HG03521 (cell line): Measurements from ENCODE around the gene ZFYVE21.

Source experiments
- ATAC-seq: cut with Tn5 transposase; IDR thresholded peaks from one replicate; pipeline ENCODE4 v1.9.1; 2021; ENCODE audit warnings: mild to moderate bottlenecking, moderate library complexity; ENCODE audit not compliant: unreplicated experiment

ZFYVE21 gene

GRCh38 chr14:103704708-103705107 is 10.9 kb upstream of the ZFYVE21 start:
- ATAC-seq, result no peak

- ATAC-seq, result no peak
Observed at GRCh38 chr14:103705118-103705503, 10.5 kb upstream of the ZFYVE21 start.

GRCh38 chr14:103705504-103706284 is 9.9 kb upstream of the ZFYVE21 start:
- ATAC-seq, result no peak

GRCh38 chr14:103706551-103707328 is 8.9 kb upstream of the ZFYVE21 start:
- no peak for ATAC-seq

- ATAC-seq, result no peak
Observed at GRCh38 chr14:103707329-103708263, 8.0 kb upstream of the ZFYVE21 start.

GRCh38 chr14:103708750-103709187 is 6.8 kb upstream of the ZFYVE21 start:
- no peak for ATAC-seq

- ATAC-seq, result no peak
Observed at GRCh38 chr14:103709814-103710213, 5.8 kb upstream of the ZFYVE21 start.

- ATAC-seq, result no peak
Observed at GRCh38 chr14:103710771-103711377, 4.7 kb upstream of the ZFYVE21 start.

- ATAC-seq, result no peak
Observed at GRCh38 chr14:103711516-103712431, 3.8 kb upstream of the ZFYVE21 start.

GRCh38 chr14:103712633-103713247 is 2.9 kb upstream of the ZFYVE21 start:
- ATAC-seq, result no peak

- ATAC-seq, result no peak
Observed at GRCh38 chr14:103713304-103714062, 2.1 kb upstream of the ZFYVE21 start.

- ATAC-seq, result no peak
Observed at GRCh38 chr14:103714063-103714724, 1.4 kb upstream of the ZFYVE21 start.

- ATAC-seq, result peak; percentile 4
Observed at GRCh38 chr14:103716091-103716801, 636 bp downstream of the ZFYVE21 start.

- no peak for ATAC-seq
Observed at GRCh38 chr14:103716899-103717411, 1.3 kb downstream of the ZFYVE21 start.

- no peak for ATAC-seq
Observed at GRCh38 chr14:103718572-103718971, 3.0 kb downstream of the ZFYVE21 start.

GRCh38 chr14:103719751-103720150 is 4.1 kb downstream of the ZFYVE21 start:
- ATAC-seq, result no peak
